Hematopoietic multipotent progenitor cell (in vitro differentiated cells): ENCODE measurements around the gene MYCL. TPM values are rescaled to one million over a fixed set of nuclear protein-coding genes. Genes with fewer than 3 reads are reported as not detected.
A peak's percentile ranks its signal among the peaks of the same experiment; 100 is the strongest.

Source experiments
- DNase-seq, 3 donors: peaks; one replicate each; pipeline ENCODE4 v3.0.0-alpha.2; 2011 to 2015; ENCODE audit warnings: low read depth in 2 of 3, low spot score in 2 of 3
- total RNA-seq: library from RNA; depleted of rRNA; stranded (reverse); fragments of >200 nt; gene quantifications from one replicate; pipeline ENCODE4 v1.2.3, GENCODE V29; 2012

Gene MYCL, protein sequence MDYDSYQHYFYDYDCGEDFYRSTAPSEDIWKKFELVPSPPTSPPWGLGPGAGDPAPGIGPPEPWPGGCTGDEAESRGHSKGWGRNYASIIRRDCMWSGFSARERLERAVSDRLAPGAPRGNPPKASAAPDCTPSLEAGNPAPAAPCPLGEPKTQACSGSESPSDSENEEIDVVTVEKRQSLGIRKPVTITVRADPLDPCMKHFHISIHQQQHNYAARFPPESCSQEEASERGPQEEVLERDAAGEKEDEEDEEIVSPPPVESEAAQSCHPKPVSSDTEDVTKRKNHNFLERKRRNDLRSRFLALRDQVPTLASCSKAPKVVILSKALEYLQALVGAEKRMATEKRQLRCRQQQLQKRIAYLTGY
- total RNA-seq, result 0.27 TPM

DNA sequence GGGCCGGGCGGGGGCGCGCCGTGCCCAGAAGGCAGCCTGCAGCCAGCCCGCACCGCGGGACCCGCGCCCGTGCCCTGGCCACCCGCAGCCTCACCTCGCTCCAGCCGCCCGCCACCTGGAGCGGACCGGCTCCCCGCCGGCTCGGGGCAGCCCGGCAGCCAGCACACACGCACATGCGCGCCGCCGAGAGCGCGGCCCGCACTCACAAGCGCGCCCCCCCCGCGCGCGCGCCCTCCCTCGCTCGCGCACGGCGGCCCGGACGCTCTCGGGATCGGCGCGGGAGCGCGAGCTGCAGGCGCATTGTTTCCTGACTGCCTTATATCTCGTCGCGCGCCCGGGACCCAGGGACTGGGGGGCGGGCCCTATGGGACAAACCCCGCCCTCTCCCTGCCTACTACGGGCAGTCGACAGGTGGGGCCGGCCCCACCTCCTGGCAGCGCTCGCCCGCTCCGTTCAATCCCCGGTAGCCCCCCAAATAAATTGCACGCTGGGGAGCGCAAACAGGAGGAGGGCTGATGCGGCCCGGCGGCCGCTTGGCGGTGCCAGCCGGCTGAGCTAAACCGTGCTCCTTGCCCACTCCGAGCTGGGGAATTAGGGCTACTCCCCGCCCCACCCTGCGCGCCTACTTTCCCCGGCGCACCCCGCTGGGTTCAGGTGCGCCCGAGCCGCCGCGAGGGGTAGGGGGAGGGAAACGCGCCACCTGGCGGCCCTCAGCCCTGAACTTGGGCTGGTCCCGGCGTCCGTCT, at the start of gene MYCL:
MYCL (minus strand) TSS at position 204 of the 746 bp plus-strand sequence. CDS start 483 bp downstream, outside the sequence.
- DNase-seq, result peak; percentile 26 to 50 (median 45)

DNA sequence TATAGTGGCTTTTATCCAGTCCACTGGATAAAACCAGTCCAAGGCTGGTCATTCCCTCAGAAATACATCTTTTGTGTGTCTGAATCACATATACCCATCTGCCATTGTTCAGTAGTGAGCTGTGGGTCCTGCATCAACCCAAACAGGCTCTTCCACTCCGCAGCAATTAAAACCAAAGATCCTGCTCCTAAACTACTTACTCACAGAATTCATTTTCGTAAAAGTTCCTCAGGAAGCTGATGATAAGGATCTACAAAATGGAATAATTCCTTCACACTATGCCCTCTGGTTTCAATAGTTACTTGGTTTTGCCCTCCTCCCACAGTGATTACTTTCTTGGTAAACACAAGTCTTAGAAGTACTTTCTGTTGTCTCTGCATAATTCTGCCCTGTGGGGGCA, 48.2 kb upstream of the MYCL start:
- no peak for DNase-seq

DNA sequence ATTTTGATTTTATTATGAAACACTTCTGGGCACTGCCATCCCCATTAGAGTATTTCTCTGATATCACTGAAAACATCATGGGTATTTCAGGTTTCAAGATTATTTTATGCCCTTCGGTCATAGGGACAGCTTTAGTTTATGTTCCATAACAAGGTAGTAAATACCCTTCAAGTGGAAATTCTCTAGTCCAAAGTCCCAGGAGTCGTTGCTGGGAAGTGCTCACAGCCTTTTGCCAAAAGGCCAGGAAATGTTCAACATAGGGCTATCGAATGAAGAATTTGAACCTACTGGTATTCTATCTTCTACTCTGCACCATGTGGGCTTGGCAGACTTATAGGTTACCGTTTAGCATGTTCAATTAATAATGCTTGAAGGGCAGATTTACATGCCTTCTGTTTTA, 45.5 kb upstream of the MYCL start:
- DNase-seq, result no peak

DNA sequence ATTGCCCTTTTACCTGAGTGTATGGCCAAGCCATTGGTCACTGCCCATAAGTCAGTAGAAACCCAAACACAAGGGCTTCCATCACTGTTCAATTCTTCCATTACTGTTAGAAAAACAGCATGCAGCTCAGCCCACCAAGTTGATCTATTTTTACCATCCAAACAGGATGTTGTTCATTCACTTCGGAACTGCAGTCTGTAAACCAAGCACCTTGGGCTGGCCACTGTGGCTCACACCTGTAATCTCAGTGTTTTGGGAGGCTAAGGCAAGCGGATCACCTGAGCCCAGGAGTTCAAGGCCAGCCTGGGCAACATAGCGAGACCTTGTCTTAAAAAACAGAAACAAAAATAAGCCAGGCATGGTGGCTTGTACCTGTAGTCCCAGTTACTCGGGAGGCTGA, 44.5 kb upstream of the MYCL start:
- no peak for DNase-seq

DNA sequence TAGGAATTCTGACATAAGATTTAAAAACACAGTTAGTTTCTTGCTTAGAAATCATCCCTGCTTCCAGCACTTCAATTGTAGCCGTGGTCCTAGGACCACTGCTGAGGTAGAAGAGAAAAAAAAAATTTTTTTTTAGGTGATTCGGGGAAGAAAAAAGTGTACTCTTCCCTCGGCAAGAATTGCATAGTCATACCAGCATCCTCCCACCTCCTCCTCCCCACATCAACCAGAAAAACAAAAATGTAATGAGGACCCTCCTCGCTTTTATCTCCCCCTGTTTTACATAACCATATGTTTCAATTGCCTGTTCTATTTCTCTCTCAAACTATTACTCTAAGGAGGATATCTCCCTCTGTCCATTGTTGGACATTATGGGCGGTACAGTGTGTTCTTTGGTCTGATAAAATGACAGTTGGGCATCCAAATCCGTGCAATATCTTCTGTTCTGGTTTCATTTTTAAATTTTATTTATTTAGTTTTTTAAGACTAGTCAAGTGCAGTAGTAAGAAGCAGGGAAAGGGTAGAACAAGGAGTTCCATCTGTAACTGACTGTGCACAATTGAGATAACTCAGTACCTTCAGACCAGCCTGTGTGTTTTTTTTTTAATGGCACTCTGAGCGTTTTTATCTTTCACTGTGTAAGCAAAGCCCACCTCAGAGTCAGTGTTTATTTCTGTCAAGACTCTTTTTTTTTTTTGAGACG, 42.8 kb upstream of the MYCL start:
- DNase-seq, result no peak

DNA sequence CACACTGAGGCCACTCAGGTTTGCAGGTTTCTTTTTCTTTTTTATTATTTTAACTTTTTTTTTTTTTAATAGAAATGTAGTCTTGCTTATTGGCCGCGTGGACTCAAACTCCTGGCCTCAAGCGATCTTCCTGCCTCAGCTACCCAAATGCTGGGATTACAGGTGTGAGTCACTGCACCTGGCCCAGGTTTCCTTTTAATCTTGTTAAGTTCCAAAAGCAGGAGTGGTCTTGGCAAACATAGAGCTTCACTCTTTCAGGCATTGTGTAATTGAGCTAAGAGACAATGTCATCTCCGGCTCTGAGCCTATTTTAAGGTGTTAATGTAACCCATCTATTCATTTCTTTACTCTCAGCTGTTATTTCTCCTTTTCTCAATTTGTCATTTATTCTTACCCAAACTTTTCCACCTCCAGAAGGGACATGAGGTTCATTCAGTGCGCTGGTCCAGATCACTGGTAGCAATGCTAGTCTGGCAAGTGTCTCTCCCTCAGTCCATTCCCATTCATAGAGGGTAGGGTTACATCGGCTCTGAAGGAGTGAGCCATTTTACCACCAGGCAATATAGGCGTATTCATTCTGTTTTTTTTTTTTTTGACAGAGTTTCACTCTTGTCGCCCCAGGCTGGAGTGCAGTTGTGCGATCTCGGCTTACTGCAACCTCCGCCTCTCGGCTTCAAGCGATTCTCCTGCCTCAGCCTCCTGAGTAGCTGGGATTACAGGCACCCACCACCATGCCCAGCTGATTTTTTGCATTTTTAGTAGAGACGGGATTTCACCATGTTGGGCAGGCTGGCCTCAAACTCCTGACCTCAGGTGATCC, 42.0 kb upstream of the MYCL start:
- DNase-seq, result no peak

DNA sequence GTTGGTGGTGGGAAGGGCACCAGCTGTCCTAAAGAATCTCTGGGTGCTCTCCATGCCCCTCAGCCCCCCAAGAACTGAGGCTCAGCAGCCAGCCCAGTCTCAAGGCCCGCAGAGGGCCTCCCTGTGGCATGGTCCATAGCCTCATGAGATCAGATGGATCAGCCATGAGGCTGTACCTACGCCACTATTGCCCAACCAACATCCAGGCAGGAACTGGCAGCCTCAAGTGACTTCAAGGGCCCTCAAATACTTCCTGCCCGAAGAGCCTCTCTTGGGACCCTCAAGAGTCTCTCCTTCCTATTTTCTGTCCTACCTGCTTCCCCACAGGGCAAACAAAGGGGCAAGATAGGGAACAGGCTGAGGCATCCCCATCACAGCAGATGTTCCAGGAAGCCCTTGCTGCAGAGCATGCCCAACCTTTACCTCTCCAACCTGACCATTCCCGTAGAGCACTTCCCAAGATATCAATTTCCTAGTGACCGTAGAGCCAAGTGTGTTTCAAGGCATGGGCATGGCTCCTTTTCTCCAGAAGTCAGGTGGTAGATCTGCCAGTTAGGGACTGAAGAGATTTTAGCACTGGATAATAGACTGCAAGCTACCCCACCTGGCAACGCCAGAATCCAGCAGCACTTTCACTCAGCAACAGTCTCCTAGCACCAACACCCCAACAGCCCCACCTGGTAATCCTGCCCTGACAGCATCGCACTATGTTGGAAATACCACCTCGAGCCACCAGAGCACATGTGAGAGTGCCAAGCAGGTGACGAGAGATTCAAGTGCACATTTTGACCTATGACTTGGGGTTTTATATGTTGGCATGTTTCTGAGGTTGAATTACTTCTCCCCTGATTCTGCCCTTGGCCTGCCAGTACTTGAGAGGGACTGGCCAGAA, 39.5 kb upstream of the MYCL start:
- no peak for DNase-seq

DNA sequence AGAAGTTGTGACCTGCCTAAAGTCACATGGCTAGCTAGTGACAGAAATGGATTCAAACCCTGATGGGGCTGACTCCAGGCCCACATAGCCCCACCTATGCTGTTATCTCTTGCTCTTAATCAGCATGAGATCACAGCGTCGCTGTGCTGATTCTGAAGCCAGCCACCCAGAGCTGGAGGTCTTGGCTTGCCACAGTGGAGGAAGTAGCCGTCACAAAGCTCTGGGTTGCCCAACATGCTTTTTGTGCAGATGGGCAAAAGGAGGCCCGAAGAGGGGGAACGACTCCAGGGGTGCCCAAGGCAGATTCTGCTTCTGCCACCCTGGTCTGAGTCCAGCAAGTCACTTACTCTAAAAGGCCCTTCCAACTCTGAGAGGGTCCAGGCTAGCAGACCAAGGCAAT, 38.5 kb upstream of the MYCL start:
- DNase-seq, result peak in 1 of 3 donors; percentile 35

DNA sequence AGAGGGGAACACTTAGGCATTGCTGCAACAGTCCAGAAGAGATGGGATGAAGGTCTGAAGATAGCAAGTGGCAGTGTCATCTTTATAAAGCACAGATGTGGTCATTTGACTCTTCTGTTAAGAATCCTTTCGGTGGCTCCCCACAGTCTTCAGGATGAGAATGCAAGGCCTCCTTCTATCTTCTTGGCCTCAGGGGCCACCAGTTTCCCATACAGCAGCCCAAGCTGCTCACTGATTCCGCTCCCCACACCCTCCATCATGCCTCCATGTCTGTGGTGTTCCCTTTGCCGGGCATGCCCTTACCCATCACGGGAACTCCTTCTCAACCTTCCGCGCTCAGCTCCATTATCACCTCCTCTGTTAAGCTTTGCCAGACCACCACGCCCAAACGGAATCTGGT, 37.1 kb upstream of the MYCL start:
- DNase-seq, result no peak

DNA sequence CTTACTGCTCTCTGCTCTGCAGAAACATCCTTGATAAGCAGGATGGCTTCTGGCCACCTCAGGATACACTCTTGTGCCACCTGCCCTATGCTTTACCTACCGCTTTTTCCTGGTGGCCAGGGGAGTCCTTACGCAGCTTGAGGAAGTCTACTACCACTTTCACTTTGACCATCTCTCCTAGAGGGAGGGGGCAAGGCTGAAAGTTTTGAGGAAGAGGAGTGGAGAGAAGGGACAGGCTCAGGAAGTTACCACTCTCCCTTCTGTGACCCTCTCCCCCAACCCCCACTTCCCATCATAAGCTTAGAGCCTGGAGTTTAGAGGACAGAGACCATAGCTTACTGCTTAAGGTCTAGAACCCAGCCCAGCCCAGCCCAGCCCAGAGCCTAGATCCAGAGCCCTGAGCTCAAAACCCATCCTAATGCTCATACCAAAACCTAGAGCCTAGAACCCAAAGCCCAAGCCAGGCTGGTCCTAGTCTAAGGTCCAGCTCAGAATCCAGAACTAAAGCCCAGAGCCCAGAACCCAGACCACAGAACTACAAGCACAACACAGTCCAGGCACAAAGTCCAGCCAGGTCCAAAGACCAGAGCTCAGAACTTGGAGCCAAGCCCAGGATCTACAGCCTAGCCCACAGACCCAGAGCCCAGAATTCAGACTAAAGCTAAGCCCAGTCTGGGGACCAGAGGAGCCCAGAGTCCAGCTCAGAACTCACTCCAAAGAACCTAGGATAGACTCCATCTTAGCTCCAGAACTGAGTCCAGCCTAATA, 35.2 kb upstream of the MYCL start:
- peak in 1 of 3 donors; percentile 75 for DNase-seq

DNA sequence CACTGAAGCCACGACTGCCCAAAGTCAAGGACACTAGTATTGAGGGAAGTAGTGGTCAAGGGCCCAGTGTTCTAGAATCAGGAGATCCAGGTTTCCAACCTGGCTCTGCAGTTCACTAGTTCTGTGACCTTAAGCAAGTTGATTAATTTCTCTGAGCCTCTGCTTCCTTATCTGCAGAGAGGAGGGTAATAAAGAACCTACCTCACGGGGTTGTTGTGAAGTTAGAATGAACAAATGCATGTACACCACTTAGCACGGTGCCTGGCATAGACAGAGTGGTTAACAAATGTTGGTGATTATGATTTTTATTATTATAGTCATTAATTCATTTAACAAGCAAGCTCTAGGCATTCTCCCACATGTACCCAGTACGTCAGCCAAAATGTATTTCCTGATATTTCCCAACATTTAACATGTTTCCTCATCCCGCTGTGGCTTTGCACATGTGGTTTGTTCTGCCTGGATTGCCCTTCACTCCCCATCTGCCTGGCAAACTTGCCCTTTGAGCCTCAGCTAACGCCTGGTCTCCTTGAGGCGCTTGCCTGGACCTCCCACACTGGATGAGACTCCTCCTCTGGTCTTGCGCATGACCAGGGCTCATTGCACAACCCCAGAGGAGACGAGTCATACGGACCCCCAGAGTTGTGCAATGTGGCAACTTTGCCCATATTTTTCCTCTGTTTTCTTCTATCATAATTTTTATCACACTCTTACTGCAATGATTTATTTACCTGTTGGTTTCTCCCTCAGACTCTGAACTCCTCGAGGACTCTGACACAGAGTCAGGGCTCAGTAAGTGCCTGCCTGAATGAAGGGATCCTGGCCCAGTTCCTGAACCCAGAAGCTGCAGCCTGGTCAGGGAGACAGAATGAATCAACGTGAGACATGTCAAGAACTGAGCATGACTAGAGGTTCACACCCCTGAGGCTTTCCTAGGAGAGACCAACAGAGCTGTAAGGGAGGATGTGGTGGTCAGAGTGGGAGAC, 32.5 kb upstream of the MYCL start:
- DNase-seq, result peak in 1 of 3 donors; percentile 42

DNA sequence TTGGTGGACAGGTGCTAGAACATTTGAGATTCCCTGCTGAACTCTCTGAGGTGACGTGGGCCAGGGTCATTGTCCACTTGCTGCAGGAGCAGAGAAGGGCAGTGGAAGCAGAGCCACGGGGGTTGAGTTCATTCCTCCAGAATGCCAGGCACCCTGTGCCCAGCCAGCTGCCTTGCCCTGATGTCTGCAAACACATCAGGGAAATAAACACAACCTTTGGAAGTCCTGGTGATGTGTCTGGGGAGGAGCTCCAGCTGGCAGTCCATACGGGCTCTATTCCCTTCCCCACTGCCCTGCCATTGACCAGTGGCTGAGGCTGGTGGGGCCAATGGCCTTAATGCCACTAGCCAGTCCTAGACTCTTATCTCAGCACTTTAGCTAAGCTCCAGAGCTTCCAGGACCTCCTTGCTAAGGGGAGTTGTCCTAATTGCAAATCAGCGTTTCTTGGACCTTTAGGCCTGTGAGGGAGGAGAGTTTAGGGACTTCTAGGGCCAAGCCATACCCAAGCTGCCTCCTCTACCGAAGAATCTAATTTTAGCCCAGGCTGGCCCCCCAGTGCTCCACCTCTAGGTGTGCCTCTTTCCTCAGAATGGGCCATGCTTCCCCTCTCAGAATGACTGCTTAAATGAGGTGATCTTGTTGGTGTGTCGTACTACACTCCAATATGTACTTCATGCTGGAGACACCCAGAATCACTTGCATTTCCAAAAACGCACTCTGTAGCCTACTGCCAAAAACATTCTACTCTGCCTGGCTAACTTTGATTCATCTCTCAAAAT, 27.3 kb upstream of the MYCL start:
- DNase-seq, result no peak

DNA sequence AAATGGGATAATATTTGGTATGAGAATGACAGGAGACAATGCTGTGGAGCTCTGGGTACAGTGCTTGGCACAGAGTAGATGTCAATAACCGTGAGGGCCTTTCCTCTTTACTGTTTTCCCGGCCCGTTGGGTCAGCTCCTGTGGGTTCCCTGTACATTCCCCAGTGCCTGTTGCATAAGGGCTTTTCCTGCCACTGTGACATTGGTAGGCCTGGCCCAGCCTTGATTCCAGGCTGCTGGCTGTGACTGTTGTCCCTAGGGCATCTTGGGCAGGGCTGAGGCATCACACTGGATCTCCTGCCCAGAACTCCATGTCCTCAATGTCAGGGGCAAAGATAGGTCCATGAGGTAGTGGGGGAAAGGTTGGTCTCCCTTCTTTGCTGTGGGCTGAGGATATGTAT, 25.8 kb upstream of the MYCL start:
- no peak for DNase-seq

DNA sequence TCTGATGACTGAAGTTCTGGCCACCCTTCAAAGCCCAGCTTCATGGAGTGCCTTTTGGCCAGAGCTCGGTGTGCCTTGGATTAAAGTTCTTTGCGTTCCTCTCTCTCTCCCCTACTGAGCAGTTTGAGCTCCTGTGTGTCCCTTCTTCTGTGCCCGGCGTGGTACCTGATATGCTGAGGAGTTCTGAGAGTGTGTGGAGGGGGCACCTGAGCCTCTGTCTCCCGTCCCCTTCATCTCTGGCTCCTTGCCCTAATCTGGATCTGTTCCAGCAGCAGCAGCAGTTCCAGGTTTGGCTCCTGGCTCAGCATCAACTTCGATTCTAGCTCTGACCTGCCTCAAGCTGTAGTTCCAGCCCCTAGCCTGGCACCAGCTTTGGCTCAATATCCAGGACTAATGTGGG, 25.1 kb upstream of the MYCL start:
- DNase-seq, result no peak

DNA sequence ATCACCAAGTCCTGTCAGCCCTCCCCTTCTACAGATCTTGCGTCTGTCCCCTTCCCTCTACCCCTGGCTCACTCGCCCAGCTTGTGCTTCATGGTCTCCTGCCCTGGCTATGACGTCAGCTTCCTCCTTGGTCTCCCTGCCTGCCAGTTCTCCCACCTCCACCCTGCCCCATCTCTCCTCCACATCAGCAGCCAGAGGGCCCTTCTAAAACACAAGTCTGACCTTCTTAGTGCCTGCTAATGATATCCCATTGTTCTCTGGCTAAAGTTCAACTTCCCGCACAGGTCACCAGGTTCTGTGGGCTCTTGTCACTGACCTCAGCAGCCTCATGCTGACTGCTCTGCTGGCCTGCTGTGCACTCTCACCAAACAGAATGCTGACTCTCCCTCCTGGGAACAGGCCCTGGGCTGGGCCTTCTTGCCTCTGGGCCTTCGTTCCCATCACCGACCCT, 24.7 kb upstream of the MYCL start:
- DNase-seq, result no peak

DNA sequence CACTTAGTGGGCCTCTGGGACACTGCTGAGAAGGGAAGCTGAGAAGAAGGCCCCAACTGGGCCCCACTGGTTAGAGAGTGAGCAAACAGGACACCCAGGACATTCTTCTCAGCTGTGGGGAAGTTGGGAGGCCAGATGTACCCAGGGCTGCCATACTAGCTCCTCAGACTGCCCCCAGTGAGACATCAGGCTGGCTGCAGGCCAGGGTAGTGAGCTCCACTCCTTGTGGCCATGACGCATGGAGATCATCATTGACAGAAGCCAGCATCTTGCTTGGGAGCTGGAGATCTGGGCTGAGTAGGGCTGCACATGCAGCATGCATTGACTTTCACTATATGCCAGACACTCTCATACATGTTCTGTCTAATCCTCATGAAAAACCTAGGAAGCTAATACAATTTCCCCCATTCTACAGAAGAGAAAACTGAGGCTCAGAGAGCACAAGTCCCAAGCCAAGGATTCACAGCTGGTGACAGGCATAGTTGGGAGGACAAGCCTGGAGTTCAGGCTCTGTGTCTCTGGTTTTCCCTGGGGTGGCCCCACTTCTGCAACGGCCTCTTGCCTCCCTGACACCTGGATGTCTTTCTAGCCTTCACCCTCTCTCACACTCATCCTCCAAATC, 24.1 kb upstream of the MYCL start:
- DNase-seq, result no peak
